ENCODE measurements around the gene GAS2L1.

- TF ChIP-seq CTCF (IDR thresholded peaks at IDR 0.05; ENCODE audit: borderline replicate concordance, extremely low read depth, low read length, poor library complexity, severe bottlenecking) (no peak), EZH2 (IDR thresholded peaks at IDR 0.05; ENCODE audit: borderline replicate concordance, low read depth, low read length, severe bottlenecking) (no peak)
Observed at GRCh38 chr22:29309332-29310064, 3.0 kb downstream of the GAS2L1 start.

Data from DND-41 (cell line).